Measurements from ENCODE around the gene DHRS4L2.
"Not testable (repeated sequence)": the region's sequence is repeated elsewhere in the genome, so short reads cannot be mapped to it uniquely, and the experiment has no call there.

Gene DHRS4L2

DNA sequence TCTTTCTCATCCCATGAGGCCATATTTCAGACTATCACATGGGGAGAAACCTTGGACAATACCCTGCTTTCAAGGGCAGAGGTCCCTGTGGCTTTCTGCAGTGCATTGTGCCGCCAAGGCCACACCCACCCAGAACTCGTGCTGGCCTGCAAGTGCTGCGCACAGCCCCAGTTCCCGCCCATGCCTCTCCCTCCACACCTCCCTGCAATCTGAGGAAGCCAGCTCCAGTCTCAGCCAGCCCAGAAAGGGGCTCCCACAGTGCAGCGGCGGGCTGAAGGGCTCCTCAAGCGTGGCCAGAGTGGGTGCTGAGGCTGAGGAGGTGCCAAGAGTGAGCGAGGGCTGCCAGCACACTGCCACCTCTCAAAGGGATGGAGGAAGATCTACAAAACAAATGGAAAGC is 15.6 kb upstream of the DHRS4L2 start:
- not testable (repeated sequence) for DNase-seq (ENCODE audit: low read depth in 2 of 2)

GRCh38 chr14:23974041-23974440 is 14.7 kb upstream of the DHRS4L2 start:
- not testable (repeated sequence) for DNase-seq (ENCODE audit: low read depth in 2 of 2)

GRCh38 chr14:23977208-23977607 is 11.5 kb upstream of the DHRS4L2 start:
- DNase-seq (ENCODE audit: low read depth in 2 of 2): not testable (repeated sequence)

DNA sequence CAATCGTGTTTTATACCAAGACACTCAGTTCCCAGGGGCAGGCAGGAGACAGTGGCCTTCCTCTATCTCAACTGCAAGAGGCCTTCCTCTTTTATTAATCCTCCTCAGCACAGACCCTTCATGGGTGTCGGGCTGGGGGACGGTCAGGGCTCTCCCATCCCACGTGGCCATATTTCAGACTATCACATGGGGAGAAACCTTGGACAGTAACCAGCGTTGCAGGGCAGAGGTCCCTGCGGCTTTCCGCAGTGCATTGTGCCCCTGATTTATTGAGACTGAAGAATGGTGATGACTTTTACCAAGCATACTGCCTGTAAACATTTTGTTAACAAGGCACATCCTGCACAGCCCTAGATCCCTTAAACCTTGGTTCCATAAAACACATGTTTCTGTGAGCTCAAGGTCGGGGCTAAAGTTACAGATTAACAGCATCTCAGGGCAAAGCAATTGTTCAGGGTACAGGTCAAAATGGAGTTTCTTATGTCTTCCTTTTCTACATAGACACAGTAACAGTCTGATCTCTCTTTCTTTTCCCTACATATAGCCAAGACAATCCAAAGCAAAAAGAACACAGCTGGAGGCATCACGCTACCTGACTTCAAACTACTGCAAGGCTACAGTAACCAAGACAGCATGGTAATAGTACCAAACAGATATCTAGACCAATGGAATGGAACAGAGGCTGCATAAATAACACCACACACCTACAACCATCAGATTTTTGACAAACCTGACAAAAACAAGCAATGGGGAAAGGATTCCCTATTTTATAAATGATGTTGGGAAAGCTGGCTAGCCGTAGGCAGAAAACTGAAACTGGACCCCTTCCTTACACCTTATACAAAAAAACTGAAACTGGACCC is 6.5 kb upstream of the DHRS4L2 start:
- DNase-seq (ENCODE audit: low read depth in 2 of 2): not testable (repeated sequence)

DNA sequence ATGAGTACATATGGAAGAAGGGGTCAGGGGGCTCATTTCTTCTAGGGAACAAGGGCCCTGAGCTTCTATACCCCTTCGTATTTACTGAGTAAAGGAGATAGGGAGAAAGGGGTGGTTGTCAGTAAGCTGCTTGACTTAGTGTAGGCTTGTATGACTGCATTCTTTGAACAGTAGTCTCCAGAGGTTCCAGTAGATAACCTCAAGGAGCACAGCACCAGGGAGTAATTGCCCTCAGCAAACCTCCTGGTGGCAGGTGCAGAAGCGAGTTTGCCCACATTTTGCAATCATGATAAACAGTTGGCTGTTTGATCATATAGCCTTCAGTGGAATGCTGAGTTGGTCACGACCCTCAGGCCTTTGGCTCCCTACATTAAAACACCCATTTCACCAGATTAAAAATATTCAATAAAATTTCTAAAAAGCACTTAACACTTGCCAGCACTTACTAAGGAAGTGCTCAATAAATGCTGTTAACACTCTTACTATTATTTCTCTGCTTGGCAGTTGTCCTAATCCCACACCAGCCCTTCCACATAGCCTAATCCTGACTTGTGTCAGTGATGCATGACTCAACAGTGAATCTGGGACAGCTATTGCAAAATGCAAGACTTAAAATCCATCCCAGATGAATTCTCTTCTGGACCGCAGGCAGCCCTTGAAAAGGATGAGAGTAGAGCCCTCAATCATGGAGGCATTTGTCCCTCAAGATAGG is 3.7 kb upstream of the DHRS4L2 start:
- DNase-seq (ENCODE audit: low read depth in 2 of 2): no peak

- not testable (repeated sequence) for DNase-seq (ENCODE audit: low read depth in 2 of 2)
Measured at GRCh38 chr14:23988223-23988606, 514 bp upstream of the DHRS4L2 start.

- not testable (repeated sequence) for DNase-seq (ENCODE audit: low read depth in 2 of 2)
Measured at GRCh38 chr14:23989734-23990445, 1.2 kb downstream of the DHRS4L2 start.

GRCh38 chr14:23990961-23991360 is 2.2 kb downstream of the DHRS4L2 start:
- DNase-seq (ENCODE audit: low read depth in 2 of 2): not testable (repeated sequence)

- not testable (repeated sequence) for DNase-seq (ENCODE audit: low read depth in 2 of 2)
Measured at GRCh38 chr14:23993042-23993441, 4.3 kb downstream of the DHRS4L2 start.

DNA sequence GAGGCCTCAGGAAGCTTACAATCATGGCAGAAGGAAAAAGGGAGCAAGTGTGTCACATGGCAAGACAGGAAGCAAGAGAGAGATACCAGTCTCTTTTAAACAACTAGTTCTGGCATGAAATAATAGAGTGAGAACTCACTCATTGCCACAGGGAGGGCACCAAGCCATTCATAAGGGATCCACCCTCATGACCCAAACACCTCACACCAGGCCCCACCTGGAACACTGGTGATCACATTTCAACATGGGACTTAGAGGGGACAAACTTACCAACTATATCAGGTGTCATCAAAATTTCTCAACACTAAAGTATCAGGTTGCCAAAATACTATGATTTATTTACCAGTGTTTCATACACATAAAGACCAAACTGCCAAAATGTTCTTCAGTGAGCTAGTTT is 7.3 kb downstream of the DHRS4L2 start:
- not testable (repeated sequence) for DNase-seq (ENCODE audit: low read depth in 2 of 2)

DNA sequence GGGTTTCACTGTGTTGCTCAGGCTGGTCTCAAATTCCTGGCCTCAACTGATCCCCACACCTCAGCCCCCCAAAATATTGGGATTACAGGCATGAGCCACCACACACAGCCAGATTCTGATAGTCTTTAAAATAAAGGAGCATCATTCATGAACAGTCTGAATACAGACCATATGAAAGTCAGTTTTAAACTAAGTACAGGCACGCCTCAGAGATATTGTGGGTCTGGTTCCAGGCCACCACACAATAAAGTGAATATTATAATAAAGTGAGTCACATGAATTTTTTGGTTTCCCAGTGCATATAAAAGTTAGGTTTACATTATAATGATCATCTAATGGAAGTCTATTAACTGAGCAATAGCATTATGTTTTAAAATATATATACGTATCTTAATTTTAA is 8.1 kb downstream of the DHRS4L2 start:
- DNase-seq (ENCODE audit: low read depth in 2 of 2): not testable (repeated sequence)

- not testable (repeated sequence) for DNase-seq (ENCODE audit: low read depth in 2 of 2)
Measured at GRCh38 chr14:23999640-24000039, 10.9 kb downstream of the DHRS4L2 start.

GRCh38 chr14:24001078-24001477 is 12.3 kb downstream of the DHRS4L2 start:
- DNase-seq (ENCODE audit: low read depth in 2 of 2): not testable (repeated sequence)

- not testable (repeated sequence) for DNase-seq (ENCODE audit: low read depth in 2 of 2)
Measured at GRCh38 chr14:24001679-24002078, 12.9 kb downstream of the DHRS4L2 start.

- not testable (repeated sequence) for DNase-seq (ENCODE audit: low read depth in 2 of 2)
Measured at GRCh38 chr14:24006471-24006816, 17.7 kb downstream of the DHRS4L2 start.

DNA sequence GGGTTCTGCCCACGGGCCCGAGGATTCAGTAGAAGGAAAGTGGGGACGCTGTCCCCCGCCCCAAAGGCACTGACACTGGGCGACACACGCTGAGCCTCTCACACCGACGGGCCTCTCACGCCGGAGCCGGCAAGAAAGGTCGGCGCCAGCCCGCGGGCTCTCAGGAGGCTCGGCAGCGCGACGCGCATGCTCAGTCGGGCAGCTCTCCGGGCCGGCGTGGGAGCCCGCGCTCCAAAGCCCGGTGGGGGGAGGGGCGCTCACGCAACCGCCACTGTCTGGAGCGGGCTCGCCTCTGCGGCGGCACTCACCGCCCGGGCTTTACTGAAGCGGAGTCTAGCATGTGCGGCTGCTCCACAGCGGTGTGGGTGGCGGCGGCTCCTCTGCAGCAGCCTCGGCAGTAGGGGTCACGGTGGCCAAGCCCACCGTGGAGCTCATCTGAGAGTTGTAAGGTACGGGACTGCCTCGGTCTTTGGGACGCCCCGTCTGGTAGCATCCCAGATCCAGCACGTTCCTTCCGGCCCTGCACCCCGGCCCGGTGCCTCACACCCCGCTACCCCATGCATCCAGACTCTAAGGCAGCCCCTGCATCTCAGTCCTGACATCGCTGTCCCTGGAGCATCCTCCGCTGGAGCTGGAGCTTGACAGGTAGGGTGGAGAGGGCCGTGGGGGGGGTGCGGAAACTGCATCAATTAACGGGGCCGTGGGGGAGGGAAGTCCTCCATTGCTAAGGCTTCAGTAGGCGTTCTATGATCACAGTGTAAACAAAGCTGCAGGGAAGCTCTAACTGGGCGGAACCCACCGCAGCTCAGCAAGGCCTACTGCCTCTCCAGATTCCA is 18.3 kb downstream of the DHRS4L2 start:
- DNase-seq (ENCODE audit: low read depth in 2 of 2): peak; percentile 30 to 56

GRCh38 chr14:24011051-24011450 is 22.3 kb downstream of the DHRS4L2 start:
- DNase-seq (ENCODE audit: low read depth in 2 of 2): no peak

DNA sequence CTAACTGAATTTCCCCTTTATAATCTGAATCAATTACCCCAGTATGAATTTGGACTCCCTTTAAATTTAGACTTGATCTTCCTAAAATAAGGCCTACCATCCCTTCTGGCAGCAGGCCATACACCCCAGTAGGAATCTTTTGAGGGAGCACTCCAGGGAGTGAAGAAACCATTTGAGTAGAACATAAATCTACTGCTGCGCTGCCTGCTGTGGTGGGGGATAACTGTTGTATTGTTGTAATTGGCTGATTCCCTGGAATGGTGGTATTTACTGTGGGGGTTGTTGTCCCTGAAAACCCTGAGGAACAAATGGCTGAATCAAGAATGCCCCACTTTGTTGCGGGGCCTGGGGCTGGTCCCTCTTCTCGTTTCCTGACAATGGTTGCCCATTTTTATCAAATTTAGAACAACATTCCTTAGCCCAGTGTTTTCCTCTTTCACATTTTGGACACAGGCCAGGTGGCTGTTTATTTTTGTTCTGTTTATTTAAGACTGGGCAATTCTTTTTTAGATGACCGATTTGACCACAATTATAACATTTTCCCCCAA is 24.1 kb downstream of the DHRS4L2 start:
- DNase-seq (ENCODE audit: low read depth in 2 of 2): not testable (repeated sequence)

GRCh38 chr14:24013654-24014514 is 25.2 kb downstream of the DHRS4L2 start:
- DNase-seq (ENCODE audit: low read depth in 2 of 2): no peak

DNA sequence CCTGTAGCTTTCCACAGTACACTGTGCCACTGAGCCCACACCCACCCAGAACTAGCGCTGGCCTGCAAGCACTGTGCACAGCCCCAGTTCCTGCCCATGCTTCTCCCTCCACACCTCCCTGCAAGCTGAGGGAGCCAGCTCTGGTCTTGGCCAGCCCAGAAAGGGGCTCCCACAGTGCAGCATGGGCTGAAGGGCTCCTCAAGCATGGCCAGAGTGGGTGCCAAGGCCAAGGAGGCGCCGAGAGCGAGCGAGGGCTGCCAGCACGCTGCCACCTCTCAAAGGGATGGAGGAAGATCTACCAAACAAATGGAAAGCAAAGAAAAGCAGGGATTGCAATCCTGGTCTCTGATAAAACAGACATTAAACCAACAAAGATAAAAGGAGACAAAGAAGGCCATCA is 27.0 kb downstream of the DHRS4L2 start:
- not testable (repeated sequence) for DNase-seq (ENCODE audit: low read depth in 2 of 2)

Measured in stimulated activated CD8-positive, alpha-beta memory T cell treated with anti-CD3 and anti-CD28 coated beads, Interleukin-7, amount 100 ng/mL, for 4 hours (primary cell).